Immature natural killer cell (primary cell): ENCODE measurements around the gene SGK2. TPM values are rescaled to one million over a fixed set of nuclear protein-coding genes. Genes with fewer than 3 reads are reported as not detected.
"Not testable (repeated sequence)": the region's sequence is repeated elsewhere in the genome, so short reads cannot be mapped to it uniquely, and the experiment has no call there.

Source experiments
- DNase-seq, 3 donors: peaks; one replicate each; pipeline ENCODE4 v3.0.0; 2022; ENCODE audit warnings: mixed read lengths in 1 of 3
- H3K27ac Mint-ChIP-seq, 6 donors: one replicate each; pipeline ENCODE4 v1.8.0; 2020; ENCODE audit warnings: mixed read lengths in 6 of 6, mild to moderate bottlenecking in 5 of 6, inconsistent platforms in 4 of 6, moderate library complexity in 3 of 6
- H3K27me3 Mint-ChIP-seq, 3 donors: one replicate each; pipeline ENCODE4 v1.8.0; 2020 to 2021; ENCODE audit warnings: low read depth in 3 of 3, mild to moderate bottlenecking in 3 of 3, mixed read lengths in 3 of 3, moderate library complexity in 3 of 3, inconsistent platforms in 1 of 3
- H3K36me3 Mint-ChIP-seq, 3 donors: one replicate each; pipeline ENCODE4 v1.8.0; 2020; ENCODE audit warnings: mixed read lengths in 3 of 3, inconsistent platforms in 2 of 3, mild to moderate bottlenecking in 2 of 3
- H3K4me1 Mint-ChIP-seq, 2 donors: one replicate each; pipeline ENCODE4 v1.8.0; 2020; ENCODE audit warnings: inconsistent platforms in 2 of 2, mild to moderate bottlenecking in 2 of 2, mixed read lengths in 2 of 2, moderate library complexity in 1 of 2
- H3K4me3 Mint-ChIP-seq, 5 donors: one replicate each; pipeline ENCODE4 v1.8.0; 2020; ENCODE audit warnings: mild to moderate bottlenecking in 5 of 5, mixed read lengths in 5 of 5, inconsistent platforms in 3 of 5, moderate library complexity in 3 of 5
- H3K9me3 Mint-ChIP-seq, 6 donors: one replicate each; pipeline ENCODE4 v1.8.0; 2020; ENCODE audit warnings: mild to moderate bottlenecking in 6 of 6, mixed read lengths in 6 of 6, inconsistent platforms in 4 of 6, moderate library complexity in 3 of 6
- polyA plus RNA-seq, 3 donors: library from polyadenylated mRNA; unstranded; fragments of 300-500 nt; fragmentation: Illumina TruSeq; gene quantifications; one replicate each; pipeline ENCODE4 v1.2.3, GENCODE V29; 2021

The SGK2 gene
- polyA plus RNA-seq, 3 donors from 2014 or later, result not detected

DNA sequence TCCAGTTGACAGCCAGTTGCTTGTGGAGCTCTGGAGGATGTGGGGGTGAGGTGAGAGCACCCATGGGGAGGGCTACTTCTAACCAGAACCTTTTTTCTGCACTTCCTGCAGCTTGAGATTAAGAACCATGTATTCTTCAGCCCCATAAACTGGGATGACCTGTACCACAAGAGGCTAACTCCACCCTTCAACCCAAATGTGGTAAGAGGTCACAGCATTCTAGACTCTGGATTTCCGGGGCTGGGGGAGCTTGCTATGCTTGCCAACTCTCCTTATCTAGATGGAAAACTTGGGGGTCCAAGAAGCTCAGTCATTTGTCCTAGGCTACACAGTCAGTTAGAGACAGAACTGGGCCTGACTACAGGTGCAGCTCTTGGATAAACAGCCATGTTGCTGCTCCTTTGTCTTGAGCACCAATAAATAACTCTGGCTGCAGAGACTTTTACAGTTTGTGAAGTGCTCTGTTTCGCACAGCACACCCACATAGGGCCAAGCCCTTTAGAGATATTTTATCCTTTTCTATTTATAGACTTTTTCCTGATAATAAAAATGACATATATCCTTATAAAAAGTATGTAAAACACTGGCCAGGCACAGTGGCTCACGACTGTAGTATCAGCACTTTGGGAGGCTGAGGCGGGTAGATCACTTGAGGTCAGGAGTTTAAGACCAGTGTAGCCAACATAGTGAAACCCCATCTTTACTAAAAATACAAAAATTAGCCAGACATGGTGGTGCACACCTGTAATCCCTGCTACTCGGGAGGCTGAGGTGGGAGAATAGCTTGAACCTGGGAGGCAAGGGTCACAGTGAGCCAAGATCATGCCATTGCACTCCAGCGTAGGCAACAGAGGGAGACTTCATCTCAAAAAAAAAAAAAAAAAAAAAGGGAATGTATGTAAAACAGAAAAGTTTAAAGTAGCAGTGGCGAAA lies 21.3 kb downstream of the SGK2 start:
- Mint-ChIP-seq H3K27ac (peak overlapping the region in 5 of 6 donors; percentile 30 to 62 (median 46)), H3K27me3 (peaks cover 0 to 9% (median 0%) of the 10 kb centered on the region in 3 donors), H3K9me3 (no peaks in the 10 kb centered on the region), H3K36me3 (no peaks in the 10 kb centered on the region), H3K4me1 (peaks cover 12 to 13% of the 10 kb centered on the region in 2 donors), H3K4me3 (peak overlapping the region in 1 of 5 donors; percentile 4)
- peak; percentile 5 to 9 (median 5) for DNase-seq

DNA sequence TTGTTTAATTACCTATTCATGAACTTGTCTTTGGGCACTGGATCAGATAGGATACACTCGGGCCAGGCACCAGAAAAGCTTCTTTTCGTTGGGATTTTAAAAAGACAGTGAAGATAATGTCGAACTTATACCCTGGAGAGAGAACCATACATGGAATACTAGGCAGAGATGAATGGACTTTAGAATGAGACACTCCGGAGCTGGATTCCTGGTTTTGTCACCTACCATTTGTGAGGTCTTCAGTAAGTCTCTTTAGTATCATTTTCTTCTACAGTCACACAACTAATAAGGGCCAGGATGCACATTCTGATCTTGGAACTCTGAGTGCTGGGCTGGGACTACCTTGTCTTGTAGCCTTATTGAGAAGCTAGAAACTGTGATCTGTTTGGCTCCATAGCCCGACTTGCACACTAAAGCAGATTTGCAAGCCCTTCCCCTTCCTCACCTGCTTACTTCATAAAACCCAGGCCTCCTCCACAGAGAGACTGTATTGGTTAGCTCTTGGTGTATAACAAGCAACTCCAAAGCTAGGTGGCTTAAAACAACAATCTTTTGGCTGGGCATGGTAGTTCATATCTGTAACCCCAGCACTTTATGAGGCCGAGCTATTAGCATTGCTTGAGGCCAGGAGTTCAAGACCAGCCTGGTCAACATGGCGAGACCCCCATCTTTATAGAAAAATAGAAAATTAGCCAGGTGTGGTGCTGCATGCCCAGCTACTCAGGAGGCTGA lies 24.5 kb downstream of the SGK2 start:
- Mint-ChIP-seq H3K4me3 (no peak overlapping the region), H3K27ac (no peak overlapping the region), H3K27me3 (peaks cover 0 to 6% (median 0%) of the 10 kb centered on the region in 3 donors), H3K9me3 (no peaks in the 10 kb centered on the region), H3K36me3 (no peaks in the 10 kb centered on the region), H3K4me1 (peaks cover 12 to 13% of the 10 kb centered on the region in 2 donors)
- DNase-seq, result no peak

GRCh38 chr20:43583982-43584432 lies 25.2 kb downstream of the SGK2 start:
- no peaks in the 10 kb centered on the region for H3K36me3 Mint-ChIP-seq
- peaks cover 0 to 6% (median 0%) of the 10 kb centered on the region in 3 donors for H3K27me3 Mint-ChIP-seq
- no peak for DNase-seq
- H3K4me3 Mint-ChIP-seq, result no peak overlapping the region
- H3K9me3 Mint-ChIP-seq, result no peaks in the 10 kb centered on the region
- H3K4me1 Mint-ChIP-seq, result peaks cover 11 to 12% of the 10 kb centered on the region in 2 donors
- no peak overlapping the region for H3K27ac Mint-ChIP-seq

- no peaks in the 10 kb centered on the region for H3K9me3 Mint-ChIP-seq
- H3K4me3 Mint-ChIP-seq, result no peak overlapping the region
- H3K27ac Mint-ChIP-seq, result no peak overlapping the region
Observed at GRCh38 chr20:43584448-43585136, 25.8 kb downstream of the SGK2 start.

DNA sequence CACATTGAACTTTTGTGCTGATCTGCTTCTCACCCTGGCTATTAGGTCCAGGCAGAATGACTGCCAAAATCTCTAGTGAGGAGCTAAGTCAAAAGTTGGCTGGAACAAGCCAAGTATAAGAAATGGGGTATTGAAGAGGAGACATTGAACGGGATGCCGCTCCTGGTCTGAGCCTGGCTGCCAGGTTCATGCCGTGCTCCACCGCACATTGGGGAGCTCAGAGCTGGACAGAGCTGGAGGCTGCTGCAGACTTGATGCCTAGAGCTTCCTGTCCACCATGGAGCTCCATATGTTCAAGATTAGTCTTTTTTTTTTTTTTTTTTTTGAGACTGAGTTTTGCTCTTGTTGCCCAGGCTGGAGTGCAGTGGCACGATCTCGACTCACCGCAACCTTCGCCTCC lies 27.8 kb downstream of the SGK2 start:
- H3K27ac Mint-ChIP-seq, result no peak overlapping the region
- H3K36me3 Mint-ChIP-seq, result no peaks in the 10 kb centered on the region
- H3K4me1 Mint-ChIP-seq, result peaks cover 18 to 20% of the 10 kb centered on the region in 2 donors
- DNase-seq, result no peak
- no peaks in the 10 kb centered on the region for H3K9me3 Mint-ChIP-seq
- peaks cover 0 to 6% (median 0%) of the 10 kb centered on the region in 3 donors for H3K27me3 Mint-ChIP-seq
- no peak overlapping the region for H3K4me3 Mint-ChIP-seq

More at GRCh38 chr20:43584448-43585136, 25.8 kb downstream of the SGK2 start:
- Mint-ChIP-seq H3K36me3 (no peaks in the 10 kb centered on the region), H3K27me3 (peaks cover 0 to 6% (median 0%) of the 10 kb centered on the region in 3 donors), H3K4me1 (peaks cover 5 to 6% of the 10 kb centered on the region in 2 donors)
- no peak for DNase-seq

DNA sequence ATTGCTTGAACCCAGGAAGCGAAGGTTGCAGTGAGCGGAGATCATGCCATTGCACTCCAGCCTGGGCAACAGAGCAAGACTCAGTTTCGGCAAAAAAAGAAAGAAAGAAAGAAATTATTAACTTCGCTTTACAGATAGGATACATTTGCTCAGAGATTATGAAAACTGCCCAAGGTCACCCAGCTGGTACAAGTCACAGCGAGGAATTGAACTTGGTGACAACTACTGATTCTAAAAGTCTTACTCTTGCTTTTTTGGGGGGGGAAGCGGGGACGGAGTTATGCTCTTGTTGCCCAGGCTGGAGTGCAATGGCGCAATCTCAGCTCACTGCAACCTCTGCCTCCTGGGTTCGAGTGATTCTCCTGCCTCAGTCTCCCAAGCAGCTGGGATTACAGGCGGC lies 29.7 kb downstream of the SGK2 start:
- H3K27ac Mint-ChIP-seq, H3K9me3 Mint-ChIP-seq, H3K4me3 Mint-ChIP-seq, H3K27me3 Mint-ChIP-seq, H3K36me3 Mint-ChIP-seq, DNase-seq: not testable (repeated sequence)
- peaks cover 22 to 23% of the 10 kb centered on the region in 2 donors for H3K4me1 Mint-ChIP-seq

GRCh38 chr20:43590036-43590391 lies 31.2 kb downstream of the SGK2 start:
- no peaks in the 10 kb centered on the region for H3K9me3 Mint-ChIP-seq
- no peaks in the 10 kb centered on the region for H3K27me3 Mint-ChIP-seq
- H3K27ac Mint-ChIP-seq, result peak overlapping the region; percentile 90 to 97 (median 96)
- H3K36me3 Mint-ChIP-seq, result peaks cover 0 to 8% (median 4%) of the 10 kb centered on the region in 3 donors
- H3K4me3 Mint-ChIP-seq, result peak overlapping the region; percentile 93 to 96 (median 95)
- DNase-seq, result no peak
- peaks cover 22 to 23% of the 10 kb centered on the region in 2 donors for H3K4me1 Mint-ChIP-seq

GRCh38 chr20:43590392-43591303 lies 31.8 kb downstream of the SGK2 start, which contains the start of gene IFT52:
IFT52 (plus strand) TSS chr20:43590937; CDS start chr20:43594699, 3,762 bp downstream.
- DNase-seq, result peak; percentile 82 to 85 (median 84)
- Mint-ChIP-seq H3K9me3 (no peaks in the 10 kb centered on the region), H3K4me3 (peak within 1 kb of the TSS; percentile 93 to 96 (median 95)), H3K36me3 (peaks cover 0 to 8% (median 4%) of the 10 kb centered on the region in 3 donors), H3K27me3 (no peaks in the 10 kb centered on the region), H3K27ac (peak within 1 kb of the TSS; percentile 90 to 97 (median 96)), H3K4me1 (peaks cover 22 to 23% of the 10 kb centered on the region in 2 donors)

GRCh38 chr20:43601960-43602359 lies 43.1 kb downstream of the SGK2 start:
- H3K36me3 Mint-ChIP-seq, result peaks cover 8 to 30% (median 17%) of the 10 kb centered on the region in 3 donors
- not testable (repeated sequence) for H3K27ac Mint-ChIP-seq, DNase-seq, H3K4me1 Mint-ChIP-seq, H3K27me3 Mint-ChIP-seq, H3K4me3 Mint-ChIP-seq, H3K9me3 Mint-ChIP-seq

GRCh38 chr20:43603124-43603523 lies 44.3 kb downstream of the SGK2 start:
- Mint-ChIP-seq H3K27me3 (peaks cover 0 to 2% (median 0%) of the 10 kb centered on the region in 3 donors), H3K27ac (no peak overlapping the region), H3K4me1 (no peaks in the 10 kb centered on the region), H3K9me3 (no peaks in the 10 kb centered on the region), H3K4me3 (no peak overlapping the region), H3K36me3 (peaks cover 5 to 24% (median 13%) of the 10 kb centered on the region in 3 donors)
- DNase-seq, result no peak

GRCh38 chr20:43605715-43606114 lies 46.9 kb downstream of the SGK2 start:
- Mint-ChIP-seq H3K4me3 (no peak overlapping the region), H3K4me1 (no peaks in the 10 kb centered on the region), H3K9me3 (no peaks in the 10 kb centered on the region), H3K27ac (no peak overlapping the region), H3K36me3 (peaks cover 0 to 21% (median 13%) of the 10 kb centered on the region in 3 donors), H3K27me3 (no peaks in the 10 kb centered on the region)
- DNase-seq, result no peak

DNA sequence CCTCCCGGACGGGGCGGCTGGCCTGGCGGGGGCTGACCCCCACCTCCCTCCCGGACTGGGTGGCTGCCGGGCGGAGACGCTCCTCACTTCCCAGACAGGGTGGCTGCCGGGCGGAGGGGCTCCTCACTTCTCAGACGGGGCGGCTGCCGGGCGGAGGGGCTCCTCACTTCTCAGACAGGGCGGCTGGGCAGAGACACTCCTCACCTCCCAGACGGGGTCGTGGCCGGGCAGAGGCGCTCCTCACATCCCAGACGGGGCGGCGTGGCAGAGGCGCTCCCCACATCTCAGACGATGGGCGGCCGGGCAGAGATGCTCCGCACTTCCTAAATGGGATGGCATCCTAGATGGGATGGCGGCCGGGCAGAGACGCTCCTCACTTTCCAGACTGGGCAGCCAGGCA lies 48.5 kb downstream of the SGK2 start:
- not testable (repeated sequence) for H3K4me1 Mint-ChIP-seq, H3K27me3 Mint-ChIP-seq, H3K4me3 Mint-ChIP-seq, H3K27ac Mint-ChIP-seq, DNase-seq, H3K9me3 Mint-ChIP-seq
- H3K36me3 Mint-ChIP-seq, result peaks cover 3 to 21% (median 8%) of the 10 kb centered on the region in 3 donors
